WTC11 (cell line): ENCODE data around the gene IL17RC.

Source experiments
- ATF1 ChIP-seq: sonication (generic); formaldehyde crosslinking; IDR thresholded peaks from 2 replicates; pipeline ENCODE4 v1.8.1; 2023; ENCODE audit warnings: mild to moderate bottlenecking, moderate library complexity, missing genetic modification reagents
- ATF2 ChIP-seq: sonication (generic); formaldehyde crosslinking; IDR thresholded peaks from 2 replicates; pipeline ENCODE4 v1.8.1; 2022; ENCODE audit warnings: low read depth, missing genetic modification reagents, borderline replicate concordance
- CTCF ChIP-seq: fragments of 200-600 bp; IDR thresholded peaks from 2 replicates; pipeline ENCODE4 v1.8.0; 2022; ENCODE audit warnings: antibody characterized with exemption
- NR1H2 ChIP-seq: sonication (generic); formaldehyde crosslinking; IDR thresholded peaks from 2 replicates; pipeline ENCODE4 v1.9.0; 2021; ENCODE audit warnings: mild to moderate bottlenecking, moderate library complexity, missing genetic modification reagents
- SMAD4 ChIP-seq: sonication (generic); formaldehyde crosslinking; IDR thresholded peaks from 2 replicates; pipeline ENCODE4 v1.8.0; 2022; ENCODE audit warnings: mild to moderate bottlenecking, missing genetic modification reagents

- TF ChIP-seq CTCF, result no peak
- no peak for TF ChIP-seq ATF2 (CRISPR knock-in tag)
- TF ChIP-seq SMAD4 (CRISPR knock-in tag), result no peak
- no peak for TF ChIP-seq NR1H2 (CRISPR knock-in tag)
- TF ChIP-seq ATF1 (CRISPR knock-in tag), result no peak
Observed at GRCh38 chr3:9978710-9979305, 61.9 kb downstream of the IL17RC start.
